Endothelial cell of umbilical vein (primary cell): ENCODE data around the gene C6orf136. TPM values are rescaled to one million over a fixed set of nuclear protein-coding genes. Genes with fewer than 3 reads are reported as not detected.

Experiments
- BruUV-seq: library from RNA; stranded (reverse); fragments of 400-500 nt; replicated peaks from 2 replicates; lab custom pipeline; 2021; lab: Mats Ljungman, UMichigan
- CTCF ChIA-PET: fragments of 300-600, 350-600 bp; sonication (Branson Sonifier 250); formaldehyde crosslinking; loops from one replicate; lab custom pipeline; 2021; ENCODE audit warnings: antibody characterized with exemption, inconsistent platforms; lab: Charles Lee
- POLR2A ChIA-PET: fragments of 300-600, 350-600 bp; sonication (Branson Sonifier 250); formaldehyde crosslinking; loops from one replicate; lab custom pipeline; 2021; ENCODE audit warnings: antibody characterized with exemption, inconsistent platforms; lab: Charles Lee
- DNase-seq: peaks from one replicate; pipeline ENCODE4 v3.0.0-alpha.2; 2011; ENCODE audit warnings: low read depth, low spot score
- FAIRE-seq: peaks from 2 replicates; lab custom pipeline; 2011; peaks lifted over from hg19 to GRCh38; lab: Jason Lieb, UNC
- H2AFZ ChIP-seq: 2 replicates; pipeline ENCODE4 v1.6.0; 2012; ENCODE audit warnings: low read depth, low read length, control low read depth, inconsistent platforms
- H3K27ac ChIP-seq: 2 replicates; pipeline ENCODE4 v1.5.1; 2011; ENCODE audit warnings: low read depth, mild to moderate bottlenecking, control low read depth, low read length, moderate library complexity; ENCODE audit not compliant: insufficient read depth
- H3K27me3 ChIP-seq, 2 experiments: 2 replicates each; pipeline versions ENCODE4 v1.6.0 to v1.6.1; 2011; ENCODE audit warnings: low read length in 2 of 2, mixed read lengths in 1 of 2; ENCODE audit not compliant: control insufficient read depth in 2 of 2, insufficient read depth in 2 of 2
- H3K36me3 ChIP-seq, 2 experiments: 2 replicates in 1 of 2; 3 replicates in 1 of 2; pipeline ENCODE4 v1.5.1; 2011; ENCODE audit warnings: low read length in 2 of 2, mild to moderate bottlenecking in 1 of 2, moderate library complexity in 1 of 2; ENCODE audit not compliant: control insufficient read depth in 2 of 2, insufficient read depth in 2 of 2; ENCODE audit errors: extremely low read depth in 1 of 2
- H3K4me1 ChIP-seq: 3 replicates; pipeline ENCODE4 v1.5.1; 2011; ENCODE audit warnings: mild to moderate bottlenecking, low read length; ENCODE audit not compliant: control insufficient read depth, insufficient read depth; ENCODE audit errors: extremely low read depth
- H3K4me2 ChIP-seq: 2 replicates; pipeline ENCODE4 v1.6.1; 2011; ENCODE audit warnings: low read length, control low read depth, mixed read lengths; ENCODE audit not compliant: insufficient read depth
- H3K4me3 ChIP-seq, 3 experiments: fragments of 200-600 bp in 1 of 3; sonication (generic), shearing (Covaris generic) in 1 of 3; replicated peaks in 1 of 3; 2 replicates each; pipeline ENCODE4 v1.5.1; 2011 to 2016; ENCODE audit warnings: control low read depth in 3 of 3, low read length in 3 of 3, mild to moderate bottlenecking in 2 of 3, inconsistent platforms in 1 of 3, low read depth in 1 of 3, moderate library complexity in 1 of 3; ENCODE audit not compliant: insufficient read depth in 1 of 3
- H3K79me2 ChIP-seq: 2 replicates; pipeline ENCODE4 v1.6.0; 2012; ENCODE audit warnings: low read length, inconsistent platforms; ENCODE audit not compliant: control insufficient read depth, insufficient read depth
- H3K9ac ChIP-seq: replicated peaks from 2 replicates; pipeline ENCODE3; 2011; ENCODE audit warnings: low read length, control low read depth; ENCODE audit not compliant: insufficient read depth; ENCODE audit errors: extremely low read depth
- H3K9me1 ChIP-seq: replicated peaks from 3 replicates; pipeline ENCODE4 v1.6.0; 2011; ENCODE audit warnings: mild to moderate bottlenecking, low read length; ENCODE audit not compliant: control insufficient read depth, insufficient read depth; ENCODE audit errors: extremely low read depth
- H3K9me3 ChIP-seq: replicated peaks from 2 replicates; pipeline ENCODE4 v1.5.1; 2012; ENCODE audit warnings: low read length, inconsistent platforms; ENCODE audit not compliant: control insufficient read depth, insufficient read depth
- H4K20me1 ChIP-seq: replicated peaks from 2 replicates; pipeline ENCODE3; 2011; ENCODE audit warnings: mild to moderate bottlenecking, low read length; ENCODE audit not compliant: control insufficient read depth, insufficient read depth; ENCODE audit errors: extremely low read depth
- EZH2 ChIP-seq: IDR thresholded peaks from 2 replicates; pipeline ENCODE4 v1.6.1; 2012; ENCODE audit warnings: borderline replicate concordance, low read depth, mild to moderate bottlenecking, moderate library complexity, low read length, inconsistent platforms; ENCODE audit not compliant: severe bottlenecking
- FOS ChIP-seq: IDR thresholded peaks from 2 replicates; pipeline ENCODE4 v1.6.1; 2011; ENCODE audit warnings: mild to moderate bottlenecking, low read length, moderate library complexity, borderline replicate concordance; ENCODE audit not compliant: insufficient read depth
- GATA2 ChIP-seq: IDR thresholded peaks from 2 replicates; pipeline ENCODE4 v1.7.0; 2011; ENCODE audit warnings: low read depth, mild to moderate bottlenecking, moderate library complexity, mixed read lengths, low read length; ENCODE audit not compliant: insufficient read length, insufficient read depth
- JUN ChIP-seq: IDR thresholded peaks from 2 replicates; pipeline ENCODE4 v1.6.1; 2011; ENCODE audit warnings: borderline replicate concordance, low read depth; ENCODE audit not compliant: insufficient read length, insufficient read depth
- MAX ChIP-seq: IDR thresholded peaks from 2 replicates; pipeline ENCODE4 v1.6.1; 2011; ENCODE audit not compliant: insufficient read depth, insufficient read length
- MYC ChIP-seq: IDR thresholded peaks from one replicate; pipeline ENCODE4 v1.6.1; 2011; ENCODE audit warnings: mild to moderate bottlenecking, low read depth, low read length
- POLR2A ChIP-seq: IDR thresholded peaks from 2 replicates; pipeline ENCODE4 v1.6.1; 2012; ENCODE audit warnings: low read depth, mild to moderate bottlenecking, control low read depth, low read length
- POLR2AphosphoS5 ChIP-seq: IDR thresholded peaks from 2 replicates; pipeline ENCODE4 v1.6.1; 2012; ENCODE audit warnings: low read depth, mild to moderate bottlenecking, control low read depth, low read length, moderate library complexity; ENCODE audit not compliant: insufficient read depth
- dilution Hi-C: fragments of 300-500 bp; cut with MboI; formaldehyde crosslinking; loops from one replicate; pipeline ENCODE4 v1.15.0; 2019; ENCODE audit warnings: low sequenced_read_pairs; ENCODE audit not compliant: extremely low pct_ligation_motif_present
- intact Hi-C: fragments of 100-400 bp; cut with micrococcal nuclease; formaldehyde crosslinking; loops from one replicate; pipeline ENCODE4 v1.10.0; 2022
- polyA plus RNA-seq, 4 experiments: library from polyadenylated mRNA; depleted of rRNA in 3 of 4; stranded (reverse) in 3 of 4; unstranded in 1 of 4; fragments of >200 nt; gene quantifications; 2 replicates each; pipeline versions ENCODE4 v1.2.1 to v1.2.3, GENCODE V29; 2011 to 2012; ENCODE audit warnings: missing spikeins in 1 of 4
- total RNA-seq: library from RNA; stranded (reverse); gene quantifications from 2 replicates; pipeline ENCODE4 v1.2.3, GENCODE V29; 2021
- TF ChIP-seq, protein P1 (sequence below), 2 donors: IDR thresholded peaks; 1 replicate in 1 of 2; 2 replicates in 1 of 2; pipeline ENCODE4 v1.5.1; 2011; ENCODE audit warnings: low read length in 2 of 2, mild to moderate bottlenecking in 2 of 2, moderate library complexity in 2 of 2, control low read depth in 1 of 2, inconsistent platforms in 1 of 2, low read depth in 1 of 2; ENCODE audit not compliant: insufficient read depth in 1 of 2; ENCODE audit errors: extremely low read depth in 1 of 2

Gene C6orf136
- total and polyA plus RNA-seq, 2 donors (not counting 3 experiments of a cell fraction or from before 2014, with no cell fraction given) = 19.1 to 21.0 TPM

- Histone ChIP-seq H3K36me3 (peaks cover 4 to 5% of the 10 kb centered on the region in 2 experiments), H3K4me1 (peaks cover 34% of the 10 kb centered on the region), H3K27me3 (no peaks in the 10 kb centered on the region), H3K27ac (peak overlapping the region; percentile 94), H3K4me3 (peak overlapping the region; percentile 81 to 93 (median 87)), H3K9ac (peak overlapping the region; percentile 91), H3K9me1 (no peaks in the 10 kb centered on the region), H3K4me2 (peak overlapping the region; percentile 85), H3K79me2 (peaks cover 87% of the 10 kb centered on the region), H4K20me1 (no peaks in the 10 kb centered on the region), H3K9me3 (no peaks in the 10 kb centered on the region), H2AFZ (no peak overlapping the region)
- dilution Hi-C loops = no loop called here
- POLR2A ChIA-PET = interaction anchor here (0.5 to 3.7 kb wide), 4 partner anchors 10 to 154 kb away, joined by 3 to 34 read pairs (median 12); partner anchors contain the start of genes DHX16 and MDC1
- CTCF ChIA-PET = interaction anchor here (0.6 to 6.6 kb wide), 8 partner anchors 9 to 405 kb away, joined by 3 to 296 read pairs (median 10); partner anchors contain the start of genes DHX16, MDC1 and TUBB
- no TSS peak for BruUV-seq
- TF ChIP-seq GATA2 (no peak), MYC (no peak), POLR2AphosphoS5 (peak; percentile 95), FOS (peak; percentile 83), JUN (peak; percentile 63), EZH2 (no peak), MAX (no peak), POLR2A (peak; percentile 68)
- TF ChIP-seq, protein P1, sequence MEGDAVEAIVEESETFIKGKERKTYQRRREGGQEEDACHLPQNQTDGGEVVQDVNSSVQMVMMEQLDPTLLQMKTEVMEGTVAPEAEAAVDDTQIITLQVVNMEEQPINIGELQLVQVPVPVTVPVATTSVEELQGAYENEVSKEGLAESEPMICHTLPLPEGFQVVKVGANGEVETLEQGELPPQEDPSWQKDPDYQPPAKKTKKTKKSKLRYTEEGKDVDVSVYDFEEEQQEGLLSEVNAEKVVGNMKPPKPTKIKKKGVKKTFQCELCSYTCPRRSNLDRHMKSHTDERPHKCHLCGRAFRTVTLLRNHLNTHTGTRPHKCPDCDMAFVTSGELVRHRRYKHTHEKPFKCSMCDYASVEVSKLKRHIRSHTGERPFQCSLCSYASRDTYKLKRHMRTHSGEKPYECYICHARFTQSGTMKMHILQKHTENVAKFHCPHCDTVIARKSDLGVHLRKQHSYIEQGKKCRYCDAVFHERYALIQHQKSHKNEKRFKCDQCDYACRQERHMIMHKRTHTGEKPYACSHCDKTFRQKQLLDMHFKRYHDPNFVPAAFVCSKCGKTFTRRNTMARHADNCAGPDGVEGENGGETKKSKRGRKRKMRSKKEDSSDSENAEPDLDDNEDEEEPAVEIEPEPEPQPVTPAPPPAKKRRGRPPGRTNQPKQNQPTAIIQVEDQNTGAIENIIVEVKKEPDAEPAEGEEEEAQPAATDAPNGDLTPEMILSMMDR (IDR thresholded peaks at IDR 0.05; ENCODE audit: extremely low read depth in 1 of 2, insufficient read depth in 1 of 2, low read depth in 1 of 2, low read length in 2 of 2) = no peak
- DNase-seq (peak; percentile 89), FAIRE-seq (peak; percentile 98)
- intact Hi-C loops = loop anchor here (1.0 to 2.0 kb wide), 3 partner anchors 35 to 404 kb away; partner anchors contain the start of gene MDC1
Observed at GRCh38 chr6:30682143-30683117, 35.5 kb downstream of the C6orf136 start.
